NCI-H1694 (cell line): ENCODE data around the gene DYTN.
"Not testable (repeated sequence)": the region's sequence is repeated elsewhere in the genome, so short reads cannot be mapped to it uniquely, and the experiment has no call there.

Experiments used
- DNase-seq: peaks from one replicate; lab custom pipeline; 2025; lab: John Stamatoyannopoulos, UW

DYTN gene

GRCh38 chr2:206718296-206718695, at the start of gene DYTN:
TSS of gene DYTN (minus strand) at chr2:206718396. CDS start at chr2:206718279, 117 bp downstream.
- DNase-seq, result no peak

GRCh38 chr2:206766057-206766930, 48.1 kb upstream of the DYTN start:
- no peak for DNase-seq

GRCh38 chr2:206765242-206766056, 47.3 kb upstream of the DYTN start, which contains the start of the genes FASTKD2 and MDH1B:
TSS of gene FASTKD2 (plus strand) at chr2:206765606. CDS start at chr2:206766694, 1,088 bp downstream.
TSS of gene MDH1B (minus strand) at chr2:206765328. CDS start at chr2:206765271, 57 bp downstream.
- peak; percentile 75 for DNase-seq

GRCh38 chr2:206764673-206765241, 46.6 kb upstream of the DYTN start:
- DNase-seq, result no peak

GRCh38 chr2:206756816-206757215, 38.6 kb upstream of the DYTN start:
- no peak for DNase-seq

- no peak for DNase-seq
Observed at GRCh38 chr2:206740800-206741199, 22.6 kb upstream of the DYTN start.

GRCh38 chr2:206739271-206739670, 21.1 kb upstream of the DYTN start:
- DNase-seq, result no peak

- DNase-seq, result no peak
Observed at GRCh38 chr2:206736935-206737334, 18.7 kb upstream of the DYTN start.

GRCh38 chr2:206733341-206733740, 15.1 kb upstream of the DYTN start:
- no peak for DNase-seq

- DNase-seq, result no peak
Observed at GRCh38 chr2:206728277-206729199, 10.3 kb upstream of the DYTN start.

GRCh38 chr2:206727287-206727686, 9.1 kb upstream of the DYTN start:
- DNase-seq, result no peak

- no peak for DNase-seq
Observed at GRCh38 chr2:206723288-206723687, 5.1 kb upstream of the DYTN start.

GRCh38 chr2:206721256-206721920, 3.2 kb upstream of the DYTN start:
- DNase-seq, result no peak

GRCh38 chr2:206716623-206717022, 1.6 kb downstream of the DYTN start:
- DNase-seq, result peak; percentile 87

- not testable (repeated sequence) for DNase-seq
Observed at GRCh38 chr2:206715183-206715582, 3.0 kb downstream of the DYTN start.

GRCh38 chr2:206713746-206714145, 4.5 kb downstream of the DYTN start:
- no peak for DNase-seq

GRCh38 chr2:206708286-206708685, 9.9 kb downstream of the DYTN start:
- DNase-seq, result no peak

- DNase-seq, result no peak
Observed at GRCh38 chr2:206707164-206707701, 11.0 kb downstream of the DYTN start.

- no peak for DNase-seq
Observed at GRCh38 chr2:206701952-206702605, 16.1 kb downstream of the DYTN start.

- DNase-seq, result no peak
Observed at GRCh38 chr2:206700156-206700555, 18.0 kb downstream of the DYTN start.
